BE2C (cell line): ENCODE measurements around the gene ACADSB.

Experiments used
- DNase-seq: peaks from one replicate; pipeline ENCODE4 v3.0.0-alpha.2; 2020
- H3K27me3 ChIP-seq: fragments of 250-450 bp; sonication (Bioruptor Pico); 2 replicates; pipeline ENCODE4 v1.5.1; 2020; ENCODE audit warnings: mild to moderate bottlenecking
- H3K36me3 ChIP-seq: fragments of 250-450 bp; sonication (Bioruptor Pico); 2 replicates; pipeline ENCODE4 v1.5.1; 2020; ENCODE audit warnings: mild to moderate bottlenecking
- H3K4me1 ChIP-seq: fragments of 250-450 bp; sonication (Bioruptor Pico); 2 replicates; pipeline ENCODE4 v1.5.1; 2020
- H3K4me3 ChIP-seq: 2 replicates; pipeline ENCODE4 v1.5.1; 2011; ENCODE audit warnings: low read depth, low read length
- H3K9me3 ChIP-seq: fragments of 250-450 bp; sonication (Bioruptor Pico); 2 replicates; pipeline ENCODE4 v1.5.1; 2020
- TF ChIP-seq, protein P1 (sequence below): IDR thresholded peaks from 2 replicates; pipeline ENCODE4 v1.5.1; 2012; ENCODE audit warnings: mild to moderate bottlenecking, low read depth, low read length

Gene ACADSB

DNA sequence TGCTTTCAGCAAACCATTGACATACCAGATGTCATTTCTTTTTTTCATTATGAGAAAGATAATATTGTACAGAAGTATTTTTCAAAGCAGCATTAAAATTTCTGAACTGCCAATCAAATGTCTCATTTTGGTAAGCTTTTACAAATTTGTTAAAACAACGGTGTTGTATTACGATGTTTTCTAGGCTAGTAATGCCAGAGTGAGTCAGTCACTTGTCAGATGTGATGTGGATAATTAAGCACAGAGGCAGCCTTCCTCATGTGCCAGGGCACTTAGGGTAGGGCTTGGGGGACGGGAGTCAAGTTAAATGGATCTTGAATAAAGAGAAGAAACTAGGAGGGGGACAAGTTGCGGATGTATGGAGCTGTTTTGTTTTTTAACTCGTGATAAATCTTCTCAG lies 18.5 kb upstream of the ACADSB start:
- DNase-seq: no peak
- Histone ChIP-seq H3K27me3 (no peaks in the 10 kb centered on the region), H3K4me3 (no peak overlapping the region), H3K9me3 (no peaks in the 10 kb centered on the region), H3K36me3 (peaks cover 12% of the 10 kb centered on the region), H3K4me1 (peaks cover 4% of the 10 kb centered on the region; the same call in 1 of the 2 replicates)
- TF ChIP-seq, protein P1, sequence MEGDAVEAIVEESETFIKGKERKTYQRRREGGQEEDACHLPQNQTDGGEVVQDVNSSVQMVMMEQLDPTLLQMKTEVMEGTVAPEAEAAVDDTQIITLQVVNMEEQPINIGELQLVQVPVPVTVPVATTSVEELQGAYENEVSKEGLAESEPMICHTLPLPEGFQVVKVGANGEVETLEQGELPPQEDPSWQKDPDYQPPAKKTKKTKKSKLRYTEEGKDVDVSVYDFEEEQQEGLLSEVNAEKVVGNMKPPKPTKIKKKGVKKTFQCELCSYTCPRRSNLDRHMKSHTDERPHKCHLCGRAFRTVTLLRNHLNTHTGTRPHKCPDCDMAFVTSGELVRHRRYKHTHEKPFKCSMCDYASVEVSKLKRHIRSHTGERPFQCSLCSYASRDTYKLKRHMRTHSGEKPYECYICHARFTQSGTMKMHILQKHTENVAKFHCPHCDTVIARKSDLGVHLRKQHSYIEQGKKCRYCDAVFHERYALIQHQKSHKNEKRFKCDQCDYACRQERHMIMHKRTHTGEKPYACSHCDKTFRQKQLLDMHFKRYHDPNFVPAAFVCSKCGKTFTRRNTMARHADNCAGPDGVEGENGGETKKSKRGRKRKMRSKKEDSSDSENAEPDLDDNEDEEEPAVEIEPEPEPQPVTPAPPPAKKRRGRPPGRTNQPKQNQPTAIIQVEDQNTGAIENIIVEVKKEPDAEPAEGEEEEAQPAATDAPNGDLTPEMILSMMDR: no peak

DNA sequence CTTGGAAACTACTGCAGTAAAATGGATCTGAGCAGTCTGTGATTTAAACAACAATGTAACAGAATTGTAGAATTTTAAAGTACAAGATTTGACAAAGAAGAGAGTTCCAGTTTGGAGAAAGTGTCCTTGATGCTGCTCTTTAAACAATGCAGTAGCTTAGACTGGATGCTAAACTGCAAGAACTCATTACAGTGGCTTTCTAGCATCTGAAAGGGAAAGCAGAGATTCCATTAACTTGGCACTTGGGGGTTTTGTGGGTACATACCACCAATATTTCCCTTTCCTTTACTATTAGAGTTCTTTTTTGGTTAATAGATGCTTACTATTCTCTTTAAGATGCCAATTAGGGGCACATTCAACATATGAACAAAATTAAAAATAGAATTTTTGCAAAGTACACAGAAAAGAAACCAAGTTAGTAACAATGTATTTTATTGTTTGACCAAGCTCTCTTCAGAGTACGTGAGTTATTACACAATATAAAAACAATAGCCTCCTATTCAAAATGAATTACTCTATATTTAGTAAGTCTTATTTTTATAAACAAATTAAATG lies 16.7 kb upstream of the ACADSB start:
- H3K9me3 ChIP-seq: no peaks in the 10 kb centered on the region
- H3K27me3 ChIP-seq: no peaks in the 10 kb centered on the region
- peaks cover 21% of the 10 kb centered on the region for H3K36me3 ChIP-seq
- H3K4me3 ChIP-seq: no peak overlapping the region
- peaks cover 4% of the 10 kb centered on the region; the same call in 1 of the 2 replicates for H3K4me1 ChIP-seq
- TF ChIP-seq, protein P1: no peak
- DNase-seq: no peak

DNA sequence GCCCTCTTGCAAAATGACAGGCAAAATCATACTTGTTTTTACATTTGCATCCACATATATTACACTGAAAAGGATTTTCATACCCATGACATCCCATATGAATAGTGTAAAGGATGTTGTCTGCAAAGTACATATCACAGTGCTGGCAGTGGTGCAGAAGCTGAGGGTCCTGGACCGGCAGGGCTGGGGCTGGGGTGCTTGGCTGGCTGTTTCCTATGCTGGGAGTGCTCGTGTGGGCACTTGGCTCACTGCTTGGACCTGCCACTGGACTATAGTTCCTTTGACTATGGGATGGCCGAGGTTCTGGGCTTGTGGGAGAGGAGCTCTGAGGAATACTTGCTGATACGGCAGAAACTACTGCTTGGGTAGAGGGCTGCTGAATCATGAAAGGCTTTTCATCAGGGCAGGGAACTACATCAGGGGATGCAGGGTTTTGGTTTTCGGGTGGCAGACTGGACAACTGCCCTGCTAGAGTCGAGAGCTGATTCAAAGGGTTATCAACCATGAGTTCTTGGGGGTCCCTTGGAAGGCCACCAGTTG lies 14.9 kb upstream of the ACADSB start:
- H3K4me3 ChIP-seq: no peak overlapping the region
- H3K27me3 ChIP-seq: no peaks in the 10 kb centered on the region
- peaks cover 4% of the 10 kb centered on the region; the same call in 1 of the 2 replicates for H3K4me1 ChIP-seq
- no peaks in the 10 kb centered on the region for H3K9me3 ChIP-seq
- H3K36me3 ChIP-seq: peaks cover 21% of the 10 kb centered on the region
- TF ChIP-seq, protein P1: no peak
- DNase-seq: no peak

DNA sequence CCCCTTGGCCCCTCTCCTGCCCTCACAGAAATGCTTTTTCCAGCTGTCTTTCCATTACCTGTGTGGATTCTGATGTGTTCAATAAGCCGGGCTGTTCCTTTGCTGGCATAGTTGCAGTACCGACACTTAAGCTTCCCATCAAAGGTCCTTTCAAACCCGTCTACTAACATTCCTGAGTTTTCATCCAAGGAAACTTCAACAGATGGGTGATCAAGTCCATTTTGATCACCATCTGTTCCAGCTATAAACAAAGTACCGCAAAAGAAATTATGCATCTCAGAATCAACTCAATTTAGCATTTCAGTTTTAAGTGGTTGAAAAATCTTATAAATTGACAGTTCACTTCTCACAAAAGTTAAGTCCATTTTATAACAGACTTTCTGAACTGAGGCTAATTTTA lies 12.9 kb upstream of the ACADSB start:
- H3K4me1 ChIP-seq: no peaks in the 10 kb centered on the region; the same call in 1 of the 2 replicates
- TF ChIP-seq, protein P1: no peak
- no peaks in the 10 kb centered on the region for H3K27me3 ChIP-seq
- H3K4me3 ChIP-seq: no peak overlapping the region
- no peaks in the 10 kb centered on the region for H3K9me3 ChIP-seq
- H3K36me3 ChIP-seq: peaks cover 21% of the 10 kb centered on the region
- no peak for DNase-seq

DNA sequence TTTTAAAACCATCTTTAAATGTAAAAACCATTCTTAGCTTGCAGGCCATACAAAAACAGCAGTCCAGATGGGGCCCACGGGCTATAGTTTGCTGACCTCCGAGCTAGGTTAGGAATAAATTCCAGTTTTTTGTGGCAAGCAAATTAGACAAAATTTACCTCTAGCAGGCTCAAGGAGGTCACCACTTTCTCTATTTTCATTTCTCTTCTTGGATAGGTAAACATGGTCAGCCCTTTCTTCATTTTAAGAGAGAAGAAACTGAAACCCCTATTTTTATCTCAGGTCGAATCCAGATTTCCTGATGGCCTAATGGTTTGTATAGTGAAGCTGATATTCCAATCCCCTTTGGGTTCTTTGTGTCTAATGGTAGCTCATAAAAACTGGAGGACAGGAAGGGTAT lies 10.9 kb upstream of the ACADSB start:
- no peaks in the 10 kb centered on the region for H3K27me3 ChIP-seq
- TF ChIP-seq, protein P1: no peak
- peaks cover 18% of the 10 kb centered on the region for H3K36me3 ChIP-seq
- no peak overlapping the region for H3K4me3 ChIP-seq
- DNase-seq: no peak
- H3K4me1 ChIP-seq: no peaks in the 10 kb centered on the region; the same call in 1 of the 2 replicates
- H3K9me3 ChIP-seq: no peaks in the 10 kb centered on the region

DNA sequence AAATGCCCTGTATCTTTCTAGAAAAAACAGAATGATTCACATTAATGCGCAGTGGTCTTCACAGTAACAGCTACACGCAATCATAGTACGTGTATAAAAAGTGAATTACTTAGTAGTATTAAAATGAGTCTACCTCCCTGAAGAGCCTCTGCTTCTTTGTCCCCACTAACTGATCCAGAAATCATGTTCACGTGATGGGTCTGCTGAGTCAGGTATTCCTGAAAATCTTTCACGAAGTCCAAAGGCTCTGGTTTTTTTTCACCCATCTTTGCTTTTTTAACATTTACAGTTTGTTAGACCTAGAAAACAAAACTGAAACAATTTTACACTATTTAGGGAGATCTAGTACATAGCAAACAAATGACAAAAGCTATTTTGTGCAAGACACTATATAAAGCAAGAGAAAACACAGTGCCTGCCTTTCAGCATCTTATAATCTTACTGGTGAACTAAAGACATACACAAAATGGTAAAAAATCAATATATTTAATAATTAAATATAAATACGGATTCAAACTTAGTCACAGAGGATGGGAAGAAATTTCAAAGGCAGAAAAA lies 10.4 kb upstream of the ACADSB start:
- Histone ChIP-seq H3K9me3 (no peaks in the 10 kb centered on the region), H3K36me3 (peaks cover 18% of the 10 kb centered on the region), H3K4me3 (no peak overlapping the region), H3K27me3 (no peaks in the 10 kb centered on the region), H3K4me1 (no peaks in the 10 kb centered on the region; the same call in 1 of the 2 replicates)
- TF ChIP-seq, protein P1: no peak
- no peak for DNase-seq
